Measurements from ENCODE around the gene ENTPD7.
A peak's percentile ranks its signal among the peaks of the same experiment; 100 is the strongest.

The ENTPD7 gene

DNA sequence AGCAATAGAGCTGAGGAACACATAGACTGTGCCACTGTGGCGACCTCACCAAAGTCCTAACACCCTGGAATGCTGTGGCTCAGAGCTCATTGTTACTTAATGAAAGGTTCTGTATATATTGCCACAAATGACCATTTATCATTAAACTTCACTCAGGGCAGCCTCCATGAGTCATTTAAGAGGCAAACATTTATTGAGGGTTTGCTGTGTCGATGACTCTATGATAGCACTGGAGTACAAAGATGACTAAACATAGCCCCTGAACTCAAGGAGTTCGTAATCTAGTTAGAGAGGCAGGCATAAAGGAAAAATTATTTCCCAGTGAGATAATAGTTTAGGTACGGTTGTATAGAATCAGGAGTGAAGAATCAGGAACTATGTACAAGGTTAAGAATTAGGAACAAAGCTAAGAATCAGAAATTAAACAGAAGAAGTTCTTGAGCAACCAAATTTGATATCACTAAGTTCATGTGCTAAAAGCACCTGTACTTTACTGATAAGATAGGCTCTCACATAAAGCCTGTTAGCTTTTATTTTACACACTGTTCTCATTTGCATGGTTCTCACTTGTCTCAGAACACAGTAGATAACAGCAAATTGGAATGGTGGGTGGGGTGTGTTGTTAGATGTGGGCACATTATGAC lies 7.9 kb downstream of the ENTPD7 start (continued):
- TF ChIP-seq, protein P1, sequence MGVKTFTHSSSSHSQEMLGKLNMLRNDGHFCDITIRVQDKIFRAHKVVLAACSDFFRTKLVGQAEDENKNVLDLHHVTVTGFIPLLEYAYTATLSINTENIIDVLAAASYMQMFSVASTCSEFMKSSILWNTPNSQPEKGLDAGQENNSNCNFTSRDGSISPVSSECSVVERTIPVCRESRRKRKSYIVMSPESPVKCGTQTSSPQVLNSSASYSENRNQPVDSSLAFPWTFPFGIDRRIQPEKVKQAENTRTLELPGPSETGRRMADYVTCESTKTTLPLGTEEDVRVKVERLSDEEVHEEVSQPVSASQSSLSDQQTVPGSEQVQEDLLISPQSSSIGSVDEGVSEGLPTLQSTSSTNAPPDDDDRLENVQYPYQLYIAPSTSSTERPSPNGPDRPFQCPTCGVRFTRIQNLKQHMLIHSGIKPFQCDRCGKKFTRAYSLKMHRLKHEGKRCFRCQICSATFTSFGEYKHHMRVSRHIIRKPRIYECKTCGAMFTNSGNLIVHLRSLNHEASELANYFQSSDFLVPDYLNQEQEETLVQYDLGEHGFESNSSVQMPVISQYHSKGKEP (tag by site-specific recombination; IDR thresholded peaks at IDR 0.05), result no peak
- TF ChIP-seq ZNF610 (tag by site-specific recombination; IDR thresholded peaks at IDR 0.05; ENCODE audit: borderline replicate concordance) (no peak), ZFP3 (tag by site-specific recombination; IDR thresholded peaks at IDR 0.05; ENCODE audit: low read depth) (no peak), ZNF621 (tag by site-specific recombination; IDR thresholded peaks at IDR 0.05) (no peak), ZNF555 (tag by site-specific recombination; conservative IDR thresholded peaks at IDR 0.05) (no peak), ZBTB8A (tag by site-specific recombination; IDR thresholded peaks at IDR 0.05) (no peak), EGR2 (tag by site-specific recombination; IDR thresholded peaks at IDR 0.05; ENCODE audit: low read depth) (no peak), ZNF561 (tag by site-specific recombination; IDR thresholded peaks at IDR 0.05; ENCODE audit: borderline replicate concordance) (no peak), TCF7L2 (IDR thresholded peaks at IDR 0.05; ENCODE audit: borderline replicate concordance, low read depth, low read length) (no peak), ZNF639 (tag by site-specific recombination; IDR thresholded peaks at IDR 0.05) (0 out of 2 replicates have a peak, but pooled peaks have one; percentile 41), ZSCAN23 (tag by site-specific recombination; IDR thresholded peaks at IDR 0.05) (no peak), SP7 (tag by site-specific recombination; IDR thresholded peaks at IDR 0.05) (peak; percentile 100), ZNF529 (tag by site-specific recombination; IDR thresholded peaks at IDR 0.05; ENCODE audit: insufficient replicate concordance) (no peak), FEZF1 (tag by site-specific recombination; IDR thresholded peaks at IDR 0.05) (0 out of 2 replicates have a peak, but pooled peaks have one; percentile 14), ZNF521 (tag by site-specific recombination; IDR thresholded peaks at IDR 0.05) (no peak), ZNF114 (tag by site-specific recombination; IDR thresholded peaks at IDR 0.05) (no peak), ZNF335 (tag by site-specific recombination; conservative IDR thresholded peaks at IDR 0.05) (no peak), ZBTB17 (tag by site-specific recombination; IDR thresholded peaks at IDR 0.05) (peak; percentile 60), PRDM6 (tag by site-specific recombination; IDR thresholded peaks at IDR 0.05) (peak; percentile 17; the same call in 1 of the 2 replicates), SCRT1 (tag by site-specific recombination; IDR thresholded peaks at IDR 0.05; ENCODE audit: borderline replicate concordance) (no peak), ZNF596 (tag by site-specific recombination; IDR thresholded peaks at IDR 0.05) (no peak), ZNF449 (tag by site-specific recombination; IDR thresholded peaks at IDR 0.05) (no peak), ZBTB11 (tag by site-specific recombination; conservative IDR thresholded peaks at IDR 0.05; ENCODE audit: low read depth) (no peak), ZBTB26 (tag by site-specific recombination; optimal IDR thresholded peaks at IDR 0.05) (no peak), ZNF155 (tag by site-specific recombination; IDR thresholded peaks at IDR 0.05) (no peak)
- TF ChIP-seq, protein P2, sequence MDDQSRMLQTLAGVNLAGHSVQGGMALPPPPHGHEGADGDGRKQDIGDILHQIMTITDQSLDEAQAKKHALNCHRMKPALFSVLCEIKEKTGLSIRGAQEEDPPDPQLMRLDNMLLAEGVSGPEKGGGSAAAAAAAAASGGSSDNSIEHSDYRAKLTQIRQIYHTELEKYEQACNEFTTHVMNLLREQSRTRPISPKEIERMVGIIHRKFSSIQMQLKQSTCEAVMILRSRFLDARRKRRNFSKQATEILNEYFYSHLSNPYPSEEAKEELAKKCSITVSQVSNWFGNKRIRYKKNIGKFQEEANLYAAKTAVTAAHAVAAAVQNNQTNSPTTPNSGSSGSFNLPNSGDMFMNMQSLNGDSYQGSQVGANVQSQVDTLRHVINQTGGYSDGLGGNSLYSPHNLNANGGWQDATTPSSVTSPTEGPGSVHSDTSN (CRISPR knock-in tag; IDR thresholded peaks at IDR 0.05), result no peak
- TF ChIP-seq, protein P3, sequence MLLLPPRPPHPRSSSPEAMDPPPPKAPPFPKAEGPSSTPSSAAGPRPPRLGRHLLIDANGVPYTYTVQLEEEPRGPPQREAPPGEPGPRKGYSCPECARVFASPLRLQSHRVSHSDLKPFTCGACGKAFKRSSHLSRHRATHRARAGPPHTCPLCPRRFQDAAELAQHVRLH (tag by site-specific recombination; IDR thresholded peaks at IDR 0.05), result no peak

Measured in HEK293 (cell line).